ENCODE measurements around the gene SUN1.

- TF ChIP-seq, protein P1, sequence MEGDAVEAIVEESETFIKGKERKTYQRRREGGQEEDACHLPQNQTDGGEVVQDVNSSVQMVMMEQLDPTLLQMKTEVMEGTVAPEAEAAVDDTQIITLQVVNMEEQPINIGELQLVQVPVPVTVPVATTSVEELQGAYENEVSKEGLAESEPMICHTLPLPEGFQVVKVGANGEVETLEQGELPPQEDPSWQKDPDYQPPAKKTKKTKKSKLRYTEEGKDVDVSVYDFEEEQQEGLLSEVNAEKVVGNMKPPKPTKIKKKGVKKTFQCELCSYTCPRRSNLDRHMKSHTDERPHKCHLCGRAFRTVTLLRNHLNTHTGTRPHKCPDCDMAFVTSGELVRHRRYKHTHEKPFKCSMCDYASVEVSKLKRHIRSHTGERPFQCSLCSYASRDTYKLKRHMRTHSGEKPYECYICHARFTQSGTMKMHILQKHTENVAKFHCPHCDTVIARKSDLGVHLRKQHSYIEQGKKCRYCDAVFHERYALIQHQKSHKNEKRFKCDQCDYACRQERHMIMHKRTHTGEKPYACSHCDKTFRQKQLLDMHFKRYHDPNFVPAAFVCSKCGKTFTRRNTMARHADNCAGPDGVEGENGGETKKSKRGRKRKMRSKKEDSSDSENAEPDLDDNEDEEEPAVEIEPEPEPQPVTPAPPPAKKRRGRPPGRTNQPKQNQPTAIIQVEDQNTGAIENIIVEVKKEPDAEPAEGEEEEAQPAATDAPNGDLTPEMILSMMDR (IDR thresholded peaks at IDR 0.05; ENCODE audit: control extremely low read depth in 1 of 3, insufficient read depth in 1 of 3, low read depth in 1 of 3, low read length in 3 of 3) = no peak
- no peak for TF ChIP-seq YY1 (IDR thresholded peaks at IDR 0.05; ENCODE audit: low read depth, low read length)
- TF ChIP-seq SP1 (IDR thresholded peaks at IDR 0.05; ENCODE audit: low read depth, low read length) = no peak
Measured at GRCh38 chr7:885261-885892, 53.1 kb downstream of the SUN1 start.
